Suprapubic skin (tissue), 4 donors: ENCODE results near the gene ASB18. TPM values are rescaled to one million over a fixed set of nuclear protein-coding genes. Genes with fewer than 3 reads are reported as not detected.
A peak's percentile ranks its signal among the peaks of the same experiment; 100 is the strongest.

Experiments used
- DNase-seq, 2 donors: peaks; one replicate each; pipeline ENCODE4 v3.0.0-alpha.2; 2019; ENCODE audit warnings: low spot score in 2 of 2
- H3K27ac ChIP-seq: fragments of 200-600 bp; sonication (generic); one replicate; pipeline ENCODE4 v1.5.1; 2019
- H3K27me3 ChIP-seq: fragments of 200-600 bp; sonication (generic); one replicate; pipeline ENCODE4 v1.5.1; 2019
- H3K36me3 ChIP-seq: fragments of 200-600 bp; sonication (generic); one replicate; pipeline ENCODE4 v1.5.1; 2019
- H3K4me1 ChIP-seq: fragments of 200-600 bp; sonication (generic); one replicate; pipeline ENCODE4 v1.5.1; 2019
- H3K4me3 ChIP-seq: fragments of 200-600 bp; sonication (generic); one replicate; pipeline ENCODE4 v1.5.1; 2019; ENCODE audit warnings: mild to moderate bottlenecking
- H3K9me3 ChIP-seq: fragments of 200-600 bp; sonication (generic); one replicate; pipeline ENCODE4 v1.5.1; 2019
- EP300 ChIP-seq: sonication (generic); formaldehyde crosslinking; IDR thresholded peaks from one replicate; pipeline ENCODE4 v1.6.1; 2017; ENCODE audit warnings: antibody characterized with exemption
- POLR2A ChIP-seq, 2 donors: fragments of 450-650 bp; IDR thresholded peaks; one replicate each; pipeline ENCODE4 v1.6.1; 2017; ENCODE audit warnings: antibody characterized with exemption in 2 of 2, mild to moderate bottlenecking in 2 of 2, moderate library complexity in 2 of 2
- POLR2AphosphoS5 ChIP-seq, 3 donors: sonication (generic); formaldehyde crosslinking; IDR thresholded peaks; one replicate each; pipeline ENCODE4 v1.6.1; 2017; ENCODE audit warnings: antibody characterized with exemption in 3 of 3
- WGBS: methylation state at CpG from one replicate; pipeline ENCODE4 v1.1.5; 2018; 5-methylcytosine and 5-hydroxymethylcytosine counted together
- total RNA-seq, 4 donors: library from RNA; depleted of rRNA; stranded (reverse); fragments of >200 nt; gene quantifications; one replicate each; pipeline ENCODE4 v1.1.0, GENCODE V29; 2016
- TF ChIP-seq, protein P1 (sequence below), 2 donors: fragments of 200-600 bp in 1 of 2; fragments of 450-650 bp in 1 of 2; sonication (generic) in 1 of 2; IDR thresholded peaks; one replicate each; pipeline ENCODE4 v1.5.1; 2016 to 2019; ENCODE audit warnings: antibody characterized with exemption in 2 of 2, mild to moderate bottlenecking in 1 of 2, moderate library complexity in 1 of 2

ASB18 gene
- total RNA-seq, 4 donors from 2014 or later: 0.13 TPM; not detected in 3

DNA sequence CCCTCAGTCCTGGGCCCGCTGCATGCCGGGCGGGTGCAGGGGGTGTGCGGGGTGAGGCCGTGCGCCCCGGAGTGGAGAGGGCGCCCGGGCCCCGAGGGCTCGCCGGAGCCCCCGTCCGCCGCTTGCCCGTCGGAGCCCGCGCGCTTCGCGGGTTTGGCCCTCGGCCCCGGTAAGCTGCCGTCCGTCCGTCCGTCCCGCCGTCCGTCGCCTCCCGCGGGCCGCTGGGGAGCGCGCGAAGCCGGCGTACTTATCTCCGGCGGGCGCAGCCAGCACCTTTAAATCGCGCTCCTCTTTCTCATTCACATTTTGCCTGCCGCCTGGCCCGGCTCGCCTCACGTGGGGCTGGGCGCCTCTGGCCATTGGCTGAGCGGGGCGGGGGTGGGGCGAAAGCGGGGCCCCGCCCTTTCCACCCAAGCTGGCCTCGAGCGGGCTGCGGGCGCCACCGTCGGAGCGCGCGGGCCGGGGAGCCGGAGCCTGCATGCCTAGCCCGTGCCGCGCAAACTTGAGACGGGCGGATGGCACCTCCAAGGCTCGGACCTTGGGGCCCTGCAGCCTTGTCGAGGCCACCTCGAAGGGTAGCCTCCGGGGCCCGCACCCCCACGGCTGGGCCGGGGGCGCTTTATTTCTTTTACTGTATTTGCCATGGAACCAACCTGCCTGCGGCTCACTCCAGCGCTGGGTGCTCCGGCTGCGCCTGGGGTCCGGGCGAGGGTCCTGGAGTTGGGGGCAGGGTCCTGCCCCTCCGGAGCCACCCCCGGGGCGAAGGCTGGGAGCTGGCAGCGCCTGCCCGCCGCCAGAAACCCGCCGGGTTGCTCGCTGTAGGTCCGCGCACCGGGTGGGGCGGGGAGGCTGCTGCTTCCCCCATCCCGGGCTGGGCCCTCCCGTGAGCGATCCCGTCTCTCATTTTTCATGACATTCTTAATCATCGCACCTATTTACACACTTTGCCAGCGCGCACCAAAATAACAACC, 95.8 kb downstream of the ASB18 start, which contains the start of gene GBX2:
TSS of gene GBX2 (minus strand) at position 277 of the 971 bp plus-strand sequence. CDS start 415 bp downstream, outside the sequence.
- Histone ChIP-seq H3K9me3 (no peaks in the 10 kb centered on the region), H3K27ac (no peak within 1 kb of the TSS), H3K27me3 (peaks cover 100% of the 10 kb centered on the region), H3K4me1 (peaks cover 94% of the 10 kb centered on the region), H3K4me3 (peak within 1 kb of the TSS; percentile 48), H3K36me3 (no peaks in the 10 kb centered on the region)
- DNase-seq: no peak
- 4% methylated on average over 27 of the region's 105 CpGs for WGBS
- TF ChIP-seq POLR2A (IDR thresholded peaks at IDR 0.05): no peak
- no peak for TF ChIP-seq EP300
- TF ChIP-seq, protein P1, sequence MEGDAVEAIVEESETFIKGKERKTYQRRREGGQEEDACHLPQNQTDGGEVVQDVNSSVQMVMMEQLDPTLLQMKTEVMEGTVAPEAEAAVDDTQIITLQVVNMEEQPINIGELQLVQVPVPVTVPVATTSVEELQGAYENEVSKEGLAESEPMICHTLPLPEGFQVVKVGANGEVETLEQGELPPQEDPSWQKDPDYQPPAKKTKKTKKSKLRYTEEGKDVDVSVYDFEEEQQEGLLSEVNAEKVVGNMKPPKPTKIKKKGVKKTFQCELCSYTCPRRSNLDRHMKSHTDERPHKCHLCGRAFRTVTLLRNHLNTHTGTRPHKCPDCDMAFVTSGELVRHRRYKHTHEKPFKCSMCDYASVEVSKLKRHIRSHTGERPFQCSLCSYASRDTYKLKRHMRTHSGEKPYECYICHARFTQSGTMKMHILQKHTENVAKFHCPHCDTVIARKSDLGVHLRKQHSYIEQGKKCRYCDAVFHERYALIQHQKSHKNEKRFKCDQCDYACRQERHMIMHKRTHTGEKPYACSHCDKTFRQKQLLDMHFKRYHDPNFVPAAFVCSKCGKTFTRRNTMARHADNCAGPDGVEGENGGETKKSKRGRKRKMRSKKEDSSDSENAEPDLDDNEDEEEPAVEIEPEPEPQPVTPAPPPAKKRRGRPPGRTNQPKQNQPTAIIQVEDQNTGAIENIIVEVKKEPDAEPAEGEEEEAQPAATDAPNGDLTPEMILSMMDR (IDR thresholded peaks at IDR 0.05): no peak
- TF ChIP-seq POLR2AphosphoS5 (IDR thresholded peaks at IDR 0.05): no peak

DNA sequence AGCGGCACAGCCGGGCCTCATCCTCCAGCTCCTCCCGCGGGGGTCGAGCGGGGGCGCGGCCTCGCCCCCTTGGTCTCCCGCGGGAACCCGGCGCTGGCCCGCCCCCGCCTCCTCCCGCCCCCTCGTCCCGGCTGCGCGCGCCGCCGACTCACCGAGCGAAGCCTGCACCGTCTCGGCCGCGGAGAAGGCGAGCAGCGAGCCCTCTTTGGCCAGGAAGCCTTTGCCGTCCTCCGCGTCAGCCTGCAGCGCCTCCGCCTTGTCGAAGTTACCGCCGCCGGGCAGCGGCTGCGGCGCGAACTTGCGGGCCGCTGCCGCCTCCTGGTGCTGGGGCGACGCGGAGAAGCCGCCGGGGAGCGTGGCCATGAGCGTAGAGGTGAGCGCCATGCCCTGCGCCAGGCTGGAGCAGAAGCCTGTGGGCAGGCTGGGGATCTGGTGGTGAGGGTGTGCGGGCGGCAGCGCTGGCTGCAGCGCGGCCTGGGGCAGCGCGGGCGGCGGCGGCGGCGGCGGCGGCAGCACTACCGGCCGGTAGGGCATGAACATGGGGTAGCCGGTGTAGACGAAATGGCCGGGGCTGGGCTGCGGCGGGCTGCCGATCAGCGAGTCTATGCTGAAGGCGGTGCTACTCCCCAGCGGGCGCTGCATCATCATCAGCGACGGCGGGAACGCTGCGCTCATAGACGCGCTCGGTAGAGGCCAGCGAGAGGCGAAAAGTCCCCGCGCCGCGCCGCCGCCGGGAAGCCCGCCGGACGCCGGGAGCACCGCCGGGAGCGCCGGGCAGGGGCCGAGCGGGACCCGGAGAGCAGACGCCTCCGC, 96.7 kb downstream of the ASB18 start:
- TF ChIP-seq POLR2AphosphoS5 (IDR thresholded peaks at IDR 0.05) (no peak), POLR2A (IDR thresholded peaks at IDR 0.05) (no peak), EP300 (no peak)
- TF ChIP-seq, protein P1 (IDR thresholded peaks at IDR 0.05): no peak
- 15% methylated on average over 14 of the region's 112 CpGs for WGBS
- Histone ChIP-seq H3K27me3 (peaks cover 100% of the 10 kb centered on the region), H3K4me1 (peaks cover 91% of the 10 kb centered on the region), H3K4me3 (peak overlapping the region; percentile 48), H3K36me3 (no peaks in the 10 kb centered on the region), H3K9me3 (no peaks in the 10 kb centered on the region), H3K27ac (no peak overlapping the region)
- DNase-seq: no peak

DNA sequence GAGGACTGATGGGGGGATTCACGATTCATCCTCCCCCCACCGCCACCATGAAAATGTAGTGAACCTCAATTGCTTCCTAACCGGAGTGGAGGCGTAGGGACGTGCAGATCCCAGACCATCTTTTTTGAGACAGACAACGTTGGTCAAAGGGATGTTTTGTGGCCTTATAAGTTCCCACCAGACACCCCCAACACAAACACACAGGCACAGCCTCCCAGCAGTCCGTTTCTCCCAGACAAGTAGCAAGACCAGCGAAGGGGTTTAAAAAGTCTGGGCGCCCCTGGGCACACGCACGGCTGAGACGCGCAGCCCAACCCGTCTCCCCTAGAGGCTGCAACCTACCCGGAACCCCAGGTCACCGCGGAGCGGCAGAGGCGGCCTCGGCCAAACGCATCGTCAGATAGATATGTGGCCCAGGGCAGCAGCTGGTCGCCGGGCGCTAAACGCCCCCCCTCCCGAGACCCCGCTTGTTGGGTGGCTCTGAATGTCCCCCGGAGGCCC, 97.4 kb downstream of the ASB18 start:
- WGBS: no CpG with 5 or more reads among the region's 29 CpGs
- no peak overlapping the region for H3K27ac ChIP-seq
- no peak for DNase-seq
- no peaks in the 10 kb centered on the region for H3K36me3 ChIP-seq
- peaks cover 91% of the 10 kb centered on the region for H3K4me1 ChIP-seq
- H3K9me3 ChIP-seq: no peaks in the 10 kb centered on the region
- peak overlapping the region; percentile 48 for H3K4me3 ChIP-seq
- H3K27me3 ChIP-seq: peaks cover 100% of the 10 kb centered on the region
- TF ChIP-seq, protein P1 (IDR thresholded peaks at IDR 0.05): no peak
- TF ChIP-seq POLR2A (IDR thresholded peaks at IDR 0.05) (no peak), POLR2AphosphoS5 (IDR thresholded peaks at IDR 0.05) (no peak), EP300 (no peak)

DNA sequence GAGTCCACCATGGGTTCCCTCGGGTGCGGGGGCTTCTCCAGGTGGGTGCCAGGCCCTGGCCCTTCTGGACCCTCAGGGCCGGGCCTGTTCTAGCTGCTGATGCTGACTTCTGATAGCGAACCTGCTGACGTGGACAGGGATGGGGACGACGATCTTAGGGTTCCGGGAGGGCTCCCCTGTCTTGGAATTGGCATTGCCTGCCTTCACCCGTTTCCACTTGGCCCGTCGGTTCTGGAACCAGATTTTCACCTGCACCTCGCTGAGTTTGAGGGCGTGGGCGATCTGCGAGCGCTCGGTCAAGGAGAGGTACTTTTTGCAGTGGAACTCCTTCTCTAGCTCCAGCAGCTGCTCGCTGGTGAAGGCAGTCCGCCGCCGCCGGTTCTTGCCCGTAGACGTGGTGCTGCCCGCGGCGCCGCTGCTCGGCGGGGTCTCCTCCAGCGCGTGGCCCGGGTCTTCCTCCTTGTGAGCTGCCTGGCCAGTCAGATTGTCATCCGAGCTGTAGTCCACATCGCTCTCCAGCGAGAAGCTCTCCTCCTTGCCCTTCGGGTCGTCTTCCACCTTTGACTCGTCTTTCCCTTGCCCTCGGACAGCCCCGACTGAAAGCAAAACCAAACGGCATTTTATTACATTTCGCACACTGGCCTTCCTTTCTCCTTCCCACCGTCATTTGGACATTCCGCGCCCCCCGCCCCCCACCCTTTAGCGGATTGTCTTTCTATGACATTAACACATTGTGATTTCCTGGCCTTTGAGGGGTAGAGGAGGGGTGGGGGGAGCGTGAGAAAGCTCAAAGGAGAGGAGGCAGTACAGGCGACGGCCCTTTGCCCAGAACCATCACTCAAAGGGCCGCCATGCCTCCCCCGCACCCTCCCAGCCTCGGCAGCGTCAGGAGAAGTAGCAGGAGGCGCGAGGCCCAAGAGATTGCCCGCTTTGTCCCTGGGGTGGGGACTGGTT, 98.1 kb downstream of the ASB18 start:
- Histone ChIP-seq H3K4me3 (peak overlapping the region; percentile 48), H3K36me3 (no peaks in the 10 kb centered on the region), H3K27me3 (peaks cover 100% of the 10 kb centered on the region), H3K9me3 (no peaks in the 10 kb centered on the region), H3K4me1 (peaks cover 84% of the 10 kb centered on the region), H3K27ac (no peak overlapping the region)
- WGBS: 1% methylated on average over 29 of the region's 58 CpGs
- TF ChIP-seq POLR2A (IDR thresholded peaks at IDR 0.05): no peak
- TF ChIP-seq, protein P1 (IDR thresholded peaks at IDR 0.05): no peak
- TF ChIP-seq EP300: no peak
- TF ChIP-seq POLR2AphosphoS5 (IDR thresholded peaks at IDR 0.05): no peak
- no peak for DNase-seq
